Measurements from ENCODE around the gene LOX.
"Not testable (repeated sequence)": the region's sequence is repeated elsewhere in the genome, so short reads cannot be mapped to it uniquely, and the experiment has no call there.

LOX gene

GRCh38 chr5:122097391-122097790 is 19.3 kb upstream of the LOX start:
- DNase-seq: no peak

DNA sequence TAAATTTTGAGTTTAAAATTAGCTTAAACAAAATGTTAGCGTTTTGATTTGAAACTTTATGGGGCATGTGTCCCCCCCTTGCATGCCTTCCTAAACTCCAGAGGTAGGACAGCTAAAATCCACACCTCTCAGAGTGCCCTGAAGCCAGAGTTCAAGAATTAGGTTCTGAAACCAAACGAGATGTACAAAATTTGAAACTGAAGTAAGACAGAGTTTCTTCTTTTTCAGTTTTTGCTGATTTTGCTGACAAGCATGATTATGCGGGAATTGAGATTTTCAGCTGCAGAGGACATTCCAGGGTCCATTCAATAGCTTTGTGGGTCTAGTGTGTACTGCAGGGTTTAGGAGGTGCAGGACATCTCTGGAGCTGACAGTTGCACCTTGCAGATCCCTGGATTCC is 17.1 kb upstream of the LOX start:
- no peak for DNase-seq

GRCh38 chr5:122094251-122094650 is 16.2 kb upstream of the LOX start:
- not testable (repeated sequence) for DNase-seq

DNA sequence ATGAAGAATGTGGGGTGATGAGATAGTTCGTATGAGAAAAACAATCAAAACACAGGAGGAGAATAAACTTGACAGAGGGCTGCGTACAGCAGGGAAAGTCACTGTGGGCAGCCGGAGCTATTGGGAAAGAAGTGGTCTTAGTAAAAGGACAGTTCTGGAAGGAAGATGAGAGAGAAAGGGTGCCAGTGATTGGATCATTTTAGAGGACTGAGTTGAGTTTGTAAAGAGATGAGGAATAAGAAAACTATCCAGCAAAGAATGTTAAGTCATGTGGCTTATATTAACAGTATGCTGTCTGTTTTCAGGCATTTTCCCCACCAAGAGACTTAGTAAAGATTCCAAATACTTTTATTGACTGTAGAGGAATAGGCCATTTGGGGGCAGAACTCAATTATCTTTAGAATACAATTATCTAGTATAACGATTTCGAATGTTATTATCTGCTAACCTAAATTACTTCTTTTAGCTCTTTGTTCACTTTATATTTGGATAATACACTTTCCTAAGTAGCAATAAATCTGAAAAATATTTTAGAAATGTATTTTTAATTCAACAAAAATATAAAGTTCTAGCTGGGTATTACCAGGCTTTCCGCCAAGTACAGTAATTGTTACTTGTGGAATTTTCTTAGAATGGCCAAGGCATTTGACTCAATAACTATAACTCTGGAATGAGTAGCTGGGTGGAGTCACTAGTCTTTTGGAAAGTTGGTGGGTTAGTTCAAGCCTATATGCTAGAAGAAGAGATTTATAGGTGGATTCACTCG is 15.5 kb upstream of the LOX start:
- DNase-seq: no peak

- no peak for DNase-seq
Observed at GRCh38 chr5:122091936-122092600, 14.0 kb upstream of the LOX start.

DNA sequence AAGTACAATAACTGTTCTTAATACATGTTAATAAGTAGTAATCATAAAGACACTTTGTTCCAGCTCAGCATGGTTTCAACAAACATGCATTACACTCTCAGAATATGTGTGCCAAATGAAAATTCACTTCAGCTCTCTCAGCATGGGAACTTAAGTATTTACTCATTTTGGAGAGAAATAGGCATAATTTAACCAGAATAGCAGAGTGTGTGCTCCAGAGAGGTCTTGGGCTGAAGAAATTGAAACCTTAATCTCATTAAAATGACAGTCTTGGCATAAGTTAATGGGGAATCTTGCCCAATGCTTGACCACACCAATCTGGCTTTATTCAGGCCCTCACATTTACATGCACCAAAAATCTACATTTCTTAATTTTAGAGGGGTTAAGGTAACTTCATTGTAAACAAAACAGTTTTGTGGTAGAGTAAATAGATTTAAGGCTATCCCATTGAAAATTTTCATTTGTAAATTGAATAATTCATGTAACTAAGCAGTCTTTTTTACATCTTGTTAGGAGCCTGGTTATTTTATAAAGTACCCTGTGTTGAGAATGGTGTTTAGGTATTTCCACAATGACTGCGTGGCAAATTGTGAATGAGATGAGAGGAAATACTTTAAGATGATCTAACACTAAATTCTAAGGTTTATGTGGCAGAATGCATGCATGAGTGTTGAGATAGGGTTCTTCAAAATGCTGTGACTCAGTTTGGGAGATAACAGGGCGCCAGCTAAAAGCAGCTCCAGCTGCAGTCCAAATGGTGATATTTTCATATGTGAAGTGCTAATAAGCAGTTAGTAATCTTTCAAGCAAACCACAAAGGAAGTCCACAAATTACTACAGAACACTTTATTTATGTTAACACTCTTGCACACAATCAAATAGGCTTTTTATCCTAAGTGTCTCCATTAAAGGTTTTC is 11.3 kb upstream of the LOX start:
- DNase-seq: no peak

- no peak for DNase-seq
Observed at GRCh38 chr5:122085041-122085440, 7.0 kb upstream of the LOX start.

DNA sequence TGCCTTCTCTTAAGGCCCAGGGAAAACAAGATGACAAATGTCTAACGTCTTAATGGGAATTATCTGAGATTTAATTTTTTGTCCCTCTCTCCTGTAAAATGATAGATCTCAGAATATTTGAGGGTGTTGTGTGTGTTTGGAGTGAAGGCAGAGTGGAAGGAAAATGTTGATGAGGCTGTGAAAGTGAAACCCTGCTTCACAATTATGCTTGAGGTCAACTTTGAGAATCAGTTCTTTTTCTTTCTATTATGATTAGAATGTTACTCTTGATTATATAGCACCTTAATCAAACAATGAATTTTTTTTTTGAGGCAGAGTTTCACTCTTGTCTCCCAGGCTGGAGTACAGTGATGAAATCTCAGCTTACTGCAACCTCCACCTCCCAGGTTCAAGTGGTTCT is 5.5 kb upstream of the LOX start:
- DNase-seq: no peak

DNA sequence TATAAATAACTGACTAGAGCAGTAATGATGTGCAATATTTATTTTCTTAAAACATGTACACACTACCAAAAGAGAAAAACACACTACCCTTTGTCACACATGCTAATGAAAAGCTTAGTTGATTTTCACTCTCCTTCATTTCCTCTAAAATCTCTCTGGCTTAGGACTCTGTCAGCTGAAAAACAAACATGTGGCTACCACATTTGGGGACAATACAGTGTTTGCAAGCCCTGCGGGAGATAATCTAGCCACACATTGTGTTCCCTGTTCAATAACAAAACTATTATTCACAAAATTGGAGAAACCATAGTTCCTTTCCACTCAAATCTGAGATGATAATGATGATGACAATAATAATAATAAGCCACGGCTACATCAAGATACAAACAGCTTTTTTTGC is 3.5 kb upstream of the LOX start:
- no peak for DNase-seq

- no peak for DNase-seq
Observed at GRCh38 chr5:122077366-122078115, 518 bp downstream of the LOX start.

GRCh38 chr5:122076669-122077365 is 1.2 kb downstream of the LOX start:
- no peak for DNase-seq

- DNase-seq: no peak
Observed at GRCh38 chr5:122076050-122076461, 2.0 kb downstream of the LOX start.

DNA sequence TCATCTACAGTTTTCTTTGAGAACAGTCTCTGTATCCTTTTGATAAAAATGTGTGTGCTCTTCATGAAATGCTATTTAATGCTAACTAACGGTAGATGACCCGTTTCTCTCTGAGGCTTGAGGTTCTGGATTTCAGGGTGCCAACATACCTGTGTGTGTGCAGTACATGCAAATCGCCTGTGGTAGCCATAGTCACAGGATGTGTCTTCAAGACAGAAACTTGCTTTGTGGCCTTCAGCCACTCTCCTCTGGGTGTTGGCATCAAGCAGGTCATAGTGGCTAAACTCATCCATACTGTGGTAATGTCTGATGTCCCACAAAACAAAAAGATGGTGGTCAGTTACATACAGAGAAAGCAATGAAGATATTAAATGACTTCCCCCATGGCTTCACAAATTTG is 4.2 kb downstream of the LOX start:
- DNase-seq: no peak

- no peak for DNase-seq
Observed at GRCh38 chr5:122073018-122073417, 5.0 kb downstream of the LOX start.

DNA sequence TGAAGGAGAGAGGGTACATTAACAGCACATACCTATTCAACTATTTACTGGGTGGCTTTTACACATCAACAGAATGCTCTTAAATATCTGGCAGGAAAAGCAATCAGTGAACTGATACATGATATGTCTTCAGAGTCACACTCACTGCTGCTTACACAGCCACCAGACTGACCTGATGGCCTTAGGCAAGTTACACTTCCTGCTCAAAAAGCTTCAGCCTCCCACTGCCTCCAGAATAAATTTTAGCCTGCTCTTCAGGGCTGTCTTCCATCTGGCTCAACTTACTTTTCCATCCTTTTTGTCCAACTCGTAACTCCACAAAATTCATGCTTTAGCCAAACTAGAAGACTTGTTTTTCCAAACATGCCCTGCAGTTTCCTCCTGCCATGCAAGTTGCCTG is 10.7 kb downstream of the LOX start:
- DNase-seq: no peak

- DNase-seq: no peak
Observed at GRCh38 chr5:122064992-122065391, 13.1 kb downstream of the LOX start.

GRCh38 chr5:122063836-122064235 is 14.2 kb downstream of the LOX start:
- no peak for DNase-seq

DNA sequence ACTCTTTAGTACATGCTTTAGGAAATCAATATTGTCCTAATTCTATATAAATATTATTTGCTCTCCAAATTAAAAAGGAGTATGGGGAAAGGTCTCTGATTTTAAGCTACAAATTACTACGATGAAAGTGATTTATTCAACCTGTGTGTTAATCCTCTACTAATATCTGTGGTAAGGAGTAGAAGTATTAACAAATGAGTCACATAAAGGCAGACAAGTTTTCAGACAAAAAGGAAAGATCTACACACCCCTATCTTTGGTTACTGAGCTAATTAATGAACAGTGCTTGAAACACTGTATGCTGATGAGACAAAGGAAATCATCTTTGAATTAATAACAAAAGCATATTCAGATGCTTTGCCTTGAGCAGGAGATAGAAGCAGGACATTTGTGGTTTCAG is 15.9 kb downstream of the LOX start:
- DNase-seq: no peak

DNA sequence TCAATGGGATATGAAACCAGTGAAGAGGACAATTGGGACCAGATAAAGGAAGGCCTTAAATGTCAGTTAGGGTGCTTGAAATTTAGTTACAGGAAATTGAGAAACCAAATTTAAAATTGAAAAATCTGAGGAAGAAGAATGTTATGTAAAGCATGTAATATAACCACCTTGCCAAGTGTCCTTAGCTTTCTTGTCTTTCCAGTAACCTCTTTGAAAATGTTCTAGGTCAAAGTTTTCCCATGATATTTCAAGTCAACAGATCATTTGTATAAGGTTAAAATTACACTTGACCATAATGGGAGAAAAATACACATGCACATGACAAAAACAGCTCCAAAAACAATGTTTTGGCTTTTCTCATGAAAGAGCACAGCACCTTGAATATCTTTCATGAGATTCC is 21.1 kb downstream of the LOX start:
- DNase-seq: no peak

- no peak for DNase-seq
Observed at GRCh38 chr5:122054266-122054665, 23.8 kb downstream of the LOX start.

DNA sequence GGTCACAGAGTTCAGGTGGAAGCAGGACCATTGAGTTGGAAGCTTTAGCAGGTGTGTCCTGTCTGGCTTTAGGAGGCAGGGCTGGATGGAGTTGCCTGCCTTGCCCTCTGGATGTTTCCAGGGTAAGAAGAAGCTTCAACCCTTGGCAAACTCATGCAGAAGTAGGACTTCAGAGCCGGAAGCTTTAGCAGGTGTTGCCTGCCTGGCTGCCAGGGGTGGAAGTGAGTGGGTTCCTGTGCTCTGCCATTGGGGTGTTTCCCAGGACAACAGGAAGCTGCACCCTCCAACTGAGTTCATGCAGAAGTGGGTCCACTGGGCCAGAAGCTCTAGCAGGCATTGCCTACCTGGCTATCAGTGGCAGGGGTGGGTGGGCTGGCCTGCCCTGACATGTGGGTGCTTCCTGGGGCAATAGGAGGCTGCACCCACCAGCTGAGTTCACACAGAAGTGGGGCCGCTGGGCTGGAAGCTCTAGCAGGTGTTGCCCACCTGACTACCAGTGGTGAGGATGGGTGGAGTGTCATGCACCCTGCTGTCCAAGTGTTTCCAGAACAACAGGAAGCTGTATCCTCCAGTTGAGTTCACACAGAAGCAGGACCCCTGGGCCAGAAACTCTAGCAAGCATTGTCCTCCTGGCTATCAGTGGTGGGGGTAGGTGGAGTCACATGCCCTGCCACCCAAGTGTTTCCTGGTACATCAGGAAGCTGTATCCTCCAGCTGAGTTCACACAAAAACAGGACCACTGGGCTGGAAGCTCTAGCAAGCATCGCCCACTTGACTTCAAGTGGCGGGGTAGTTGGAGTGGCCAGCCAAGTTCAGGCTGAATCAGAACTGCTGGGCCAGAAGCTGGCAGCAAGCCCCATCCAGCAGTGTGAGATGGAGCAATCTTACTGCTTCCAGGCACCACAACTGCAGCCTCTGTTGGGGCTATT is 24.6 kb downstream of the LOX start:
- DNase-seq: no peak
